Left ventricle myocardium inferior (tissue), 1 donor: Measurements from ENCODE around the gene ARSI. TPM values are rescaled to one million over a fixed set of nuclear protein-coding genes. Genes with fewer than 3 reads are reported as not detected.

Experiments
- DNase-seq: peaks from one replicate; pipeline ENCODE4 v3.0.0-alpha.2; 2020
- H3K27ac ChIP-seq: fragments of 200-600 bp; replicated peaks from 2 replicates; pipeline ENCODE4 v1.8.0; 2021
- H3K27me3 ChIP-seq: fragments of 200-600 bp; 2 replicates; pipeline ENCODE4 v1.8.0; 2021; ENCODE audit warnings: low read depth
- H3K36me3 ChIP-seq: fragments of 200-600 bp; 2 replicates; pipeline ENCODE4 v1.8.0; 2021
- H3K4me1 ChIP-seq: fragments of 200-600 bp; 2 replicates; pipeline ENCODE4 v1.8.0; 2021
- H3K4me3 ChIP-seq: fragments of 200-600 bp; 2 replicates; pipeline ENCODE4 v1.8.0; 2021; ENCODE audit warnings: mild to moderate bottlenecking, moderate library complexity
- H3K9me3 ChIP-seq: fragments of 200-600 bp; replicated peaks from 2 replicates; pipeline ENCODE4 v1.8.0; 2021
- CTCF ChIP-seq: fragments of 200-600 bp; IDR thresholded peaks from 2 replicates; pipeline ENCODE4 v1.8.0; 2021; ENCODE audit warnings: antibody characterized with exemption, mild to moderate bottlenecking, borderline replicate concordance
- intact Hi-C: fragments of 100-400 bp; cut with micrococcal nuclease; formaldehyde crosslinking; loops from one replicate; pipeline ENCODE4 v1.11.0; 2022
- total RNA-seq: library from RNA; stranded (reverse); fragmentation: NEBNext Ultra II Directional; extraction: Animal tissue kit (Norgen Biotek cat#: 25700); gene quantifications from one replicate; pipeline ENCODE4 v1.2.1, GENCODE V29; 2021
- donor health status: DM: no; HTN: yes; CAD: no; lungs with severe emphysema.

ARSI gene
- total RNA-seq, 1 donor from 2014 or later = 0.16 TPM

DNA sequence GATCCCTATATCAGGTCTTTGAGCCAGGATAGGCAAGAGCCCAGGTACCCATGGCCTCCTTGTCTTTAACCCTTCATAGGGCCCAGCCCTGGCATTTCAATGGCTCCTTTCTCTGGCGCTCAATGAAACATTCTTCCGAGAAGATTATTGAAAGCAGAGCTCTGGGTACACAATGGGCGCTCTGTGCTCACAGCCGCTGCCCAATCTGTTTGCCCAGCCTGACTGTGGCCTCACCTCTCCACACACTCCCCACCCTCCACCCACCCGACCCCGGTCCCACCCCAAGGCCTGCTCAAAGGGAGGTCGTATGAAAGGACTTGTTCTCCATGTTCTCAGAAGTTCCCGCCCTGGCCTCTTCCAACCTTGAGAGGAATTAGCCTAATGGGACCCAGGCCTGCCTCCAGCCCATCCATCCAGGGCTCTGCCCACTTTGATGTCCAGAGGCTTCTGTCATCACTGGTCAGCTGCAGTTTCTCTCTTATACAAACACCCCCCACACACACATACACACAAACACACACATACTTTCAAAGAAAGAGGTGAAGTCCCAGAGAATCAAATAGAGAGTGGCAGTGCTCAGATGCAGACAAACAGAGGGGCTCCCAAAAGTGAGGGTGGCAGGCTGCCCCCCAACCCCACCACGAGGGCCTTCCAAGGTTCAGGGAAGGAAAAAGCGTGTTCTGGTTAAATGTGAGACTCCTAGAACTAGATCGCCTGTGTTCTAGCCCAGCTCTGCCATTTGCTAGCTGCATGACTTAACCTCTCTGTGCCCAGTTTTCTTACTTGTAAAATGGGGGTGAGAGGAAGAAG, 5.1 kb upstream of the ARSI start:
- Histone ChIP-seq H3K9me3 (no peaks in the 10 kb centered on the region), H3K4me1 (peaks cover 8% of the 10 kb centered on the region), H3K4me3 (no peak overlapping the region), H3K36me3 (no peaks in the 10 kb centered on the region), H3K27me3 (peaks cover 22% of the 10 kb centered on the region), H3K27ac (no peak overlapping the region)
- DNase-seq = no peak
- no peak for TF ChIP-seq CTCF
- intact Hi-C loops = no loop called here

DNA sequence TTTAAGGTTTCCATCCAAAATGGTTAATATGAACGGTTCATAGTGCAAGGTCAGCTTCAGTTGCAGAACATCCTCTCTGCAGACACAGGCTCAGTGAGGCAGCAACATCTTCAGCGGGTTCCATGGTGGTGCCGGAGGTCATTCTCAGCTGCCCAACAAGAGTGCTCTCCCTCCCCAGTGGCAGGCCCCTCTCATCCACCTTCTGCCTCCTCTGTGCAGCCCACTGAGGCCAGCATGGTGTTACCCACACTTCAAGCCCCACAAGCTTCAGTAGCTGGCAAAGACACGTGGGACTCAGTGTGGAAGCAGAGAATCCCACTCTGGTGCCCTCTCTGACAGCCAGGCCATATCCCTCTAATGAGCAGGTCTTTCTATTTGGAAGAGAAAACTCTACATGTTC, 4.1 kb upstream of the ARSI start:
- Histone ChIP-seq H3K27ac (no peak overlapping the region), H3K9me3 (no peaks in the 10 kb centered on the region), H3K36me3 (no peaks in the 10 kb centered on the region), H3K27me3 (peaks cover 32% of the 10 kb centered on the region), H3K4me1 (peaks cover 18% of the 10 kb centered on the region), H3K4me3 (no peak overlapping the region)
- intact Hi-C loops = no loop called here
- no peak for DNase-seq
- no peak for TF ChIP-seq CTCF

DNA sequence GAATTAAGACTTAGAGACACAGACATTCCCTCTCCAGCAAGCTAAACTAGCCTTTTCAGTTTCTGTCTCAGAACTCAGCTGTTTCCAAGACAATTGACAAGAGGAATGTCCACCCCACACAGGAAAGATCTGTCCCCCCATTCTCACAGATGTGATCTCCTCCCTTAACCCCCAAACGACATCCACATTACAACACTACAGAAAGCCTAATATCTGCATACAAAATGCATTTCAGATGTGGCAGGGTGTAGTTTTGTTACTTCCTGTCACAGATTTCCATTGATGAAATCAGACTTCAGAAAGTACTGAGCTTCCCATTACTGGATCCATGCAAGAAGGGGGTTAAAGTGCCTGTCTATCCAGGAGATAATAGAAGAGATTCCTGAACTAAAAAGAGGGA, 2.9 kb upstream of the ARSI start:
- no peaks in the 10 kb centered on the region for H3K9me3 ChIP-seq
- DNase-seq = no peak
- H3K27ac ChIP-seq = no peak overlapping the region
- no peak overlapping the region for H3K4me3 ChIP-seq
- peaks cover 23% of the 10 kb centered on the region for H3K4me1 ChIP-seq
- no peak for TF ChIP-seq CTCF
- intact Hi-C loops = no loop called here
- H3K27me3 ChIP-seq = peaks cover 45% of the 10 kb centered on the region
- H3K36me3 ChIP-seq = no peaks in the 10 kb centered on the region

- Histone ChIP-seq H3K4me1 (peaks cover 23% of the 10 kb centered on the region), H3K9me3 (no peaks in the 10 kb centered on the region), H3K36me3 (no peaks in the 10 kb centered on the region), H3K27ac (no peak overlapping the region), H3K4me3 (no peak overlapping the region), H3K27me3 (peaks cover 47% of the 10 kb centered on the region)
- DNase-seq = no peak
- intact Hi-C loops = no loop called here
- no peak for TF ChIP-seq CTCF
Observed at GRCh38 chr5:150305095-150305494, 2.4 kb upstream of the ARSI start.

GRCh38 chr5:150304481-150305081, 1.9 kb upstream of the ARSI start:
- H3K27ac ChIP-seq = peak overlapping the region; percentile 61

More at GRCh38 chr5:150304481-150305081, 1.9 kb upstream of the ARSI start:
- Histone ChIP-seq H3K36me3 (no peaks in the 10 kb centered on the region), H3K9me3 (no peaks in the 10 kb centered on the region), H3K27me3 (peaks cover 50% of the 10 kb centered on the region), H3K4me3 (no peak overlapping the region), H3K4me1 (peaks cover 23% of the 10 kb centered on the region)
- no peak for DNase-seq
- TF ChIP-seq CTCF = no peak
- intact Hi-C loops = no loop called here
